ENCODE results near the gene CFAP65. TPM values are rescaled to one million over a fixed set of nuclear protein-coding genes. Genes with fewer than 3 reads are reported as not detected.

The CFAP65 gene
- total RNA-seq, 1 donor from 2014 or later, result not detected

DNA sequence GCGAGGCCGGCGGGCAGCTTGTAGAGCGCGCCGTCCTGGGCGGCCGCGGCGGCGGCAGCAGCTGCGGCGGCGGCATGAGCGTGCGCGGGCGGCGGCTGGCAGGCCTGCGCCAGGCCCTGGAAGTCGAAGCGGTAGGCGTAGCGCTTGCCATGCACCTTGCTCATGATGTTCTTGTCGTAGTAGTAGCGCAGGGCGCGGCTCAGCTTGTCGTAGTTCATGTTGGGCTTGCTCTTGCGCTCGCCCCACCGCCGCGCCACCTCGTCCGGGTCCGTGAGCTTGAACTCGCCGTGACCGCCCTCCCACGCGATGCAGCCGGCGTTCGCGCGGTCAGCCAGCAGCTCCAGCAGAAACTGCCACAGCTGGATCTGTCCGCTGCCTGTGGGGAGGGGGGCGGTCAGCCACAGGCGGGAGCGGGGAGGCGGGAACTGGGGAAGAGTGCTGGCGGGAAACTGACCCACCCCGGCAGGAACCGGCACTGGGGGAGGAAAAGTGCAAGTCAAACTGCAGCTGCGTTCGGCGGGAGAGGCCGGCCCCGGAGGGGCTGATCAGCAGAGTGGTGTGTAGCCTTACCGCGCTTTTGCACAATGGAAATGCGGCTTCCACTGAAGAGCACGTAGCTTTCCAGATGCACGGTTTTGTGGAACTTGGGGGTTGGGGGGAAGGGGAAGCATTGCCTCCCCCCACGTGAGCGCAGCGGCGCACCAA lies 59.3 kb downstream of the CFAP65 start:
- no peaks in the 10 kb centered on the region for H3K9me3 ChIP-seq
- H3K27me3 ChIP-seq, result peaks cover 27% of the 10 kb centered on the region
- intact Hi-C loops (cut with DNase I), result loop anchor here (10.0 kb wide), 1 partner anchor 173 kb away; no protein-coding TSS in a partner anchor
- TF ChIP-seq POLR2A (IDR thresholded peaks at IDR 0.05), result no peak
- no peaks in the 10 kb centered on the region for H3K36me3 ChIP-seq
- H3K4me3 ChIP-seq, result peak overlapping the region; percentile 16 to 17
- DNase-seq (ENCODE audit: extremely low spot score in 2 of 2), result no peak
- peaks cover 45% of the 10 kb centered on the region for H3K4me1 ChIP-seq
- no peak overlapping the region for H3K27ac ChIP-seq

GRCh38 chr2:218981390-218981880 lies 59.9 kb downstream of the CFAP65 start:
- H3K36me3 ChIP-seq, result no peaks in the 10 kb centered on the region
- peaks cover 45% of the 10 kb centered on the region for H3K4me1 ChIP-seq
- H3K27me3 ChIP-seq, result peaks cover 27% of the 10 kb centered on the region

DNA sequence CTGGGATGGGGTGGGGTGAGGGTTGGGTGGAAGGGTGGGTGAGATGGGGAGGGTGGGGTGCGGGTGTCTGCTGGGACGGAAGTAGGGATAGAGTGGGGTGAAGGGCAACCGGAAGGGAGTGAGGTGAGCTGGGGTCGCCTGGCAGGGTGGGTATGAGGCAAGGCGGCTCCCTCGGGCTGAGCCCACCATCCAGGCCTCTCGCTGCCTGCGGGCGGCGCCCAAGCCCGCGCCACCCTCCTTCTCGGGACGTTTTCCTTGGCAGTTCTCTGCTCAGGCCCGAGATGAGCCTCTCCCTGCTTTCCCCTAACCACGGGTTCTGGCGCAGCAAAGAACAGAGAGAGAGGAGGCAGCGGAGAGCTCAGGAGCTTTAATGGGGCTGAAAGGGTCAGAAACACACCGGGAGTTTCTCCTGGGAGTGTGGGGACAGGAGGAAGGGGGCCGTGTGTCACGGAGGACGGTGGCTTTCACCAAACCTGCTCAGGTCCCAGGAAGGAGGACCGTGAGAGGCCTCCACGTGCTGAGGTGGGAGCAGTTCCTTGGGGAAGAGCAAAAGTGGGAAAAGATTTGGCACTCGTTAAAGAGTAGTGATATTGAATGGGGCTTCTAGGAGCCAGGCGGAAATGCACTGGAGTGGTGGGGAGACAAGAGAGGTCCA lies 60.5 kb downstream of the CFAP65 start:
- H3K9me3 ChIP-seq, result no peaks in the 10 kb centered on the region
- TF ChIP-seq, protein P1, sequence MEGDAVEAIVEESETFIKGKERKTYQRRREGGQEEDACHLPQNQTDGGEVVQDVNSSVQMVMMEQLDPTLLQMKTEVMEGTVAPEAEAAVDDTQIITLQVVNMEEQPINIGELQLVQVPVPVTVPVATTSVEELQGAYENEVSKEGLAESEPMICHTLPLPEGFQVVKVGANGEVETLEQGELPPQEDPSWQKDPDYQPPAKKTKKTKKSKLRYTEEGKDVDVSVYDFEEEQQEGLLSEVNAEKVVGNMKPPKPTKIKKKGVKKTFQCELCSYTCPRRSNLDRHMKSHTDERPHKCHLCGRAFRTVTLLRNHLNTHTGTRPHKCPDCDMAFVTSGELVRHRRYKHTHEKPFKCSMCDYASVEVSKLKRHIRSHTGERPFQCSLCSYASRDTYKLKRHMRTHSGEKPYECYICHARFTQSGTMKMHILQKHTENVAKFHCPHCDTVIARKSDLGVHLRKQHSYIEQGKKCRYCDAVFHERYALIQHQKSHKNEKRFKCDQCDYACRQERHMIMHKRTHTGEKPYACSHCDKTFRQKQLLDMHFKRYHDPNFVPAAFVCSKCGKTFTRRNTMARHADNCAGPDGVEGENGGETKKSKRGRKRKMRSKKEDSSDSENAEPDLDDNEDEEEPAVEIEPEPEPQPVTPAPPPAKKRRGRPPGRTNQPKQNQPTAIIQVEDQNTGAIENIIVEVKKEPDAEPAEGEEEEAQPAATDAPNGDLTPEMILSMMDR (IDR thresholded peaks at IDR 0.05), result no peak
- no peak for TF ChIP-seq POLR2AphosphoS5 (IDR thresholded peaks at IDR 0.05; ENCODE audit: insufficient read depth in 1 of 2, low read depth in 1 of 2)
- no peak for TF ChIP-seq POLR2A (IDR thresholded peaks at IDR 0.05)
- DNase-seq (ENCODE audit: extremely low spot score in 2 of 2), result no peak
- H3K4me1 ChIP-seq, result peaks cover 45% of the 10 kb centered on the region
- peak overlapping the region in 1 of 2 donors; percentile 4 for H3K4me3 ChIP-seq
- no peak overlapping the region for H3K27ac ChIP-seq
- H3K36me3 ChIP-seq, result no peaks in the 10 kb centered on the region
- peaks cover 27% of the 10 kb centered on the region for H3K27me3 ChIP-seq
- intact Hi-C loops (cut with DNase I), result loop anchor here (10.0 kb wide), 1 partner anchor 174 kb away; no protein-coding TSS in a partner anchor

More at GRCh38 chr2:218981390-218981880, 59.9 kb downstream of the CFAP65 start:
- TF ChIP-seq POLR2AphosphoS5 (IDR thresholded peaks at IDR 0.05; ENCODE audit: insufficient read depth in 1 of 2, low read depth in 1 of 2), result no peak
- TF ChIP-seq, protein P1 (IDR thresholded peaks at IDR 0.05), result no peak
- no peak for TF ChIP-seq POLR2A (IDR thresholded peaks at IDR 0.05)
- DNase-seq (ENCODE audit: extremely low spot score in 2 of 2), result no peak
- Histone ChIP-seq H3K9me3 (no peaks in the 10 kb centered on the region), H3K27ac (no peak overlapping the region), H3K4me3 (peak overlapping the region; percentile 16 to 17)
- intact Hi-C loops (cut with DNase I), result loop anchor here (10.0 kb wide), 1 partner anchor 173 kb away; no protein-coding TSS in a partner anchor

DNA sequence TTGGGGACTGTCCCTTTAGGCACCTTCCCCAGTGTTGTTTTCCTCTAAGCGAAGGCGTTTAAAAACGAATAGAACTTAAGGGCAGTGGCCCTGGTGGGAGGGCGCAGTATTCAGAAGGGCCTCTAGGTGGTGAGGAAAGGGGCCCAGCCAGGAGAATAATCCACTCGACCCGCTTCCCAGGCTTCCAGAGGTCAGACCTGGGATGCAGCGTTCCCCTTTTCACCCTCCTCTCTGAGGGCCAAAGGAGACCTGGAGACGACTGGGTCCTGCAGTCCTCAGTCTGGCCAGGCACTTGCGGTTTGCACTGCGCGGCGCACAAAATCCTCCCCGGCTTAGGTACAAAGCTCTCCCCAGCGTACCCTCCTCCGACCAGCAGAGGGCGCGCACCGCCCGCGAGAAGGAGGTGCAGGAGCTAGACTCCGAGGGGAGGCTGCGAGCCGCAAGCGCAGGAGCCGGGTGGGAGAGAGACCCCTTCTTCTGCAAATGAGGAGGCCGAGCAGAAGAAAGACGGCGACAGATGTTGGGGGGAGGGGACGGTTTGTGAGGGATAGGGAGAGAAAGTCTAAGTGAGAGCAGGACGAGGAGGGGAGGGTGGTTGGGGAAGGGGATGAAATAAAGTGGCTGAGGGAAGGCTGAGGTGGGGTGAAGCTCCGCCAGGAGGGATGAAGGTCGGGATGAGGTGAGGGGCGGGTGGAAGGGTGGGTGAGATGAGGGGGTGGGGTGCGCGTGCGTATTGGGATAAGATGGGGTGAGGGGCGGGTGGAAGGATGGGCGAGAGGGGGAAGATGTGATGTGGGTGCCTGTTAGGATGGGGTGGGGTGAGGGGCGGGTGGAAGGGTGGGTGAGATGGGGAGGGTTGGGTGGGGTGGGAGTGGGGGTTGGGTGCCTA lies 61.2 kb downstream of the CFAP65 start:
- no peaks in the 10 kb centered on the region for H3K9me3 ChIP-seq
- H3K27me3 ChIP-seq, result peaks cover 27% of the 10 kb centered on the region
- no peak for DNase-seq (ENCODE audit: extremely low spot score in 2 of 2)
- no peaks in the 10 kb centered on the region for H3K36me3 ChIP-seq
- H3K4me3 ChIP-seq, result no peak overlapping the region
- H3K4me1 ChIP-seq, result peaks cover 40% of the 10 kb centered on the region
- intact Hi-C loops (cut with DNase I), result loop anchor here (10.0 kb wide), 1 partner anchor 175 kb away; no protein-coding TSS in a partner anchor
- no peak overlapping the region for H3K27ac ChIP-seq
- no peak for TF ChIP-seq POLR2A (IDR thresholded peaks at IDR 0.05)
- TF ChIP-seq, protein P1 (IDR thresholded peaks at IDR 0.05), result peak; percentile 53 to 81 (median 60)

All from vagina (tissue), 2 donors.